GM12892 (cell line): Measurements from ENCODE around the gene RIPK4.

Source experiments
- POLR2A ChIP-seq: IDR thresholded peaks from 2 replicates; pipeline ENCODE4 v1.6.1; 2011; ENCODE audit warnings: low read depth, low read length, control low read depth
- POLR2AphosphoS5 ChIP-seq: IDR thresholded peaks from 2 replicates; pipeline ENCODE4 v1.6.1; 2011; ENCODE audit warnings: low read depth, low read length, control low read depth

GRCh38 chr21:41698071-41698470 is 68.8 kb downstream of the RIPK4 start:
- TF ChIP-seq POLR2A (no peak), POLR2AphosphoS5 (no peak)
